Mucosa of descending colon (tissue), 3 donors: ENCODE results near the gene INSL6. TPM values are rescaled to one million over a fixed set of nuclear protein-coding genes. Genes with fewer than 3 reads are reported as not detected.
"Not testable (repeated sequence)": the region's sequence is repeated elsewhere in the genome, so short reads cannot be mapped to it uniquely, and the experiment has no call there.

Experiments used
- ATAC-seq: fragments of 200-7000 bp; cut with Tn5 transposase; one replicate; pipeline ENCODE4 v1.9.1; 2020; ENCODE audit warnings: mild to moderate bottlenecking, moderate library complexity
- DNase-seq, 3 donors: peaks; one replicate each; pipeline ENCODE4 v3.0.0-alpha.2; 2020
- H3K36me3 ChIP-seq: fragments of 200-600 bp; one replicate; pipeline ENCODE4 v1.8.0; 2021; ENCODE audit warnings: low read depth, mild to moderate bottlenecking
- H3K4me1 ChIP-seq: fragments of 200-600 bp; one replicate; pipeline ENCODE4 v1.8.0; 2021; ENCODE audit warnings: low read depth, mild to moderate bottlenecking
- H3K4me3 ChIP-seq: fragments of 200-600 bp; one replicate; pipeline ENCODE4 v1.8.0; 2021; ENCODE audit warnings: mild to moderate bottlenecking
- H3K9me3 ChIP-seq: fragments of 200-600 bp; one replicate; pipeline ENCODE4 v1.8.0; 2021; ENCODE audit warnings: mild to moderate bottlenecking
- intact Hi-C, 2 donors: fragments of 100-400 bp; cut with DNase I in 1 of 2; cut with micrococcal nuclease in 1 of 2; formaldehyde crosslinking; loops; one replicate each; pipeline versions ENCODE4 v1.11.0 to v1.11.1; 2022; cut with DNase I, micrococcal nuclease
- total RNA-seq, 3 donors: library from RNA; stranded (reverse); fragmentation: NEBNext Ultra II Directional in 2 of 3; extraction: Animal tissue kit (Norgen Biotek cat#: 25700) in 2 of 3; gene quantifications; one replicate each; pipeline versions ENCODE4 v1.2.1 to v1.2.4, GENCODE V29; 2021 to 2023
- TF ChIP-seq, protein P1 (sequence below): fragments of 200-600 bp; IDR thresholded peaks from one replicate; pipeline ENCODE4 v1.8.0; 2022; ENCODE audit warnings: antibody characterized with exemption, mild to moderate bottlenecking
- donor health status: DM: no; HTN: no; CAD: no; lungs with moderate emphysema.
- donor health status: DM: no; HTN: no; CAD: no.
- donor health status: DM: no; HTN: yes; CAD: no.

INSL6 gene
- total RNA-seq, 3 donors from 2014 or later, result not detected

DNA sequence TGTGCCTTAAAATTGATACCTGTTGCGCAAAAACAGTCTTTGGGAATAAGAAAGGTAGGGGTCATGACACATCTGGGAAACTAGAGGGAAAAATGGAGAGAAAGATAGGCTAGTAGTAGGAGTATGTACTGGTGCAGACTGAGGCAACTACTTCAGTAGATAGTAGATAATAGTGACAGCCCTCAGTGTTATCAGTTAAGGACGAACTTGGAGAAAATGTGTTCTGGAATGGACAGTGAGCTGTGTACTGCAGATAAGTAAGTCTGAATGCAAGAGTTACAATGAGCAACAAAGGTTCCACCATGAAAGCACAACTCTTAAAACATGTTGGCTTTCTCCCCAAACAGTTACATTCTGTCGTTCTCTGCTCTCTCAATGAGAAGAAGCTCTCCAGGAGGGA is 6.5 kb upstream of the INSL6 start:
- ATAC-seq, result no peak
- intact Hi-C loops, result no loop called here

DNA sequence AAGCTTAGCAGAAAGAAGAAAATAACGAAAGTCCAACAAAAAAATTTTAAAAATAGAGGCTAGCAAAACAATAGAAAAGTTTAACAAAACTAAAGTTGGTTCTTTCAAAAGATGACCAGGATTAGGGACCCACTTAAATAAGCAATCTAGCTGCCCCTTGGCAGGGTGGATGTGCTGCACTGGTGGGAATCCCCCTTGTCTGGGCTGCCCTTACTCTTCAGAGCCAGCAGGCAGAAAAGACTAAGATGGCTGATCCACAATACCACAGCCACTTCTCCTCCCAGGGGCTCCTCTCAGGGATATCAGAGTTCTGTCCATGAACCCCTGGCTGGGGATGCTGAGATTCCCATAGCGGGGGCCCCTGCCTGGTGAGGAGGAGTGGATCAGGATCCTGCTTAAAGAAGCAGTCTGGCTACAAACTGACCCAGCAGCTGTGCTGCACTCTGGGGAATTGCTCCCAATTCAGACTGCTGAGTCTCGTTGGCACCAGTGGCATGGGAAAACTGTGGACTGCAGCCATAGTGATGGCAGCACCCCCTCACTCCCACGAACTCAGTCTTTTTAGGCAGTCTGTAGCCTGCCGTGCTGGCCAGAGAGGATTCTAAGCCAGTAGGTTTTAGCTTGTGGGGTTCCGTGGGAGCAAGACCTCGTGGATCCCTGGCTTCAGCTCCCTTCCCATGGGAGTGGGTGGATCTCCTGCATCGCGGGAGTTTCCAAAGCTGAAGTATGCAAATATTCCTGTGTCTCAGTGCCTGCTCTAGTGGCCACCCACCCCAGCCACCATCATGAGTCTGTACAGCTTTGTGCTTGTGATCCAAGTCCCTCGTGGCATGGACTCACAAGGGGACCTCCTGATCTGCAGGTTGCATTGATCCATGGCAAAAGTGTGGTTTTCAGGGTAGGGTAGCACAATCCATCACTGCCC is 2.9 kb upstream of the INSL6 start:
- TF ChIP-seq, protein P1, sequence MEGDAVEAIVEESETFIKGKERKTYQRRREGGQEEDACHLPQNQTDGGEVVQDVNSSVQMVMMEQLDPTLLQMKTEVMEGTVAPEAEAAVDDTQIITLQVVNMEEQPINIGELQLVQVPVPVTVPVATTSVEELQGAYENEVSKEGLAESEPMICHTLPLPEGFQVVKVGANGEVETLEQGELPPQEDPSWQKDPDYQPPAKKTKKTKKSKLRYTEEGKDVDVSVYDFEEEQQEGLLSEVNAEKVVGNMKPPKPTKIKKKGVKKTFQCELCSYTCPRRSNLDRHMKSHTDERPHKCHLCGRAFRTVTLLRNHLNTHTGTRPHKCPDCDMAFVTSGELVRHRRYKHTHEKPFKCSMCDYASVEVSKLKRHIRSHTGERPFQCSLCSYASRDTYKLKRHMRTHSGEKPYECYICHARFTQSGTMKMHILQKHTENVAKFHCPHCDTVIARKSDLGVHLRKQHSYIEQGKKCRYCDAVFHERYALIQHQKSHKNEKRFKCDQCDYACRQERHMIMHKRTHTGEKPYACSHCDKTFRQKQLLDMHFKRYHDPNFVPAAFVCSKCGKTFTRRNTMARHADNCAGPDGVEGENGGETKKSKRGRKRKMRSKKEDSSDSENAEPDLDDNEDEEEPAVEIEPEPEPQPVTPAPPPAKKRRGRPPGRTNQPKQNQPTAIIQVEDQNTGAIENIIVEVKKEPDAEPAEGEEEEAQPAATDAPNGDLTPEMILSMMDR, result no peak
- H3K4me1 ChIP-seq, result no peaks in the 10 kb centered on the region
- no peak overlapping the region for H3K4me3 ChIP-seq
- no peak for ATAC-seq
- intact Hi-C loops, result loop anchor here in 1 of 2 donors (10.0 kb wide), 2 partner anchors 236 to 406 kb away; no protein-coding TSS in a partner anchor
- H3K9me3 ChIP-seq, result no peaks in the 10 kb centered on the region
- DNase-seq, result no peak
- no peaks in the 10 kb centered on the region for H3K36me3 ChIP-seq

More for the DNA sequence above, 6.5 kb upstream of the INSL6 start:
- no peaks in the 10 kb centered on the region for H3K36me3 ChIP-seq
- TF ChIP-seq, protein P1, result no peak
- no peak overlapping the region for H3K4me3 ChIP-seq
- H3K9me3 ChIP-seq, result no peaks in the 10 kb centered on the region
- no peak for DNase-seq
- H3K4me1 ChIP-seq, result no peaks in the 10 kb centered on the region

DNA sequence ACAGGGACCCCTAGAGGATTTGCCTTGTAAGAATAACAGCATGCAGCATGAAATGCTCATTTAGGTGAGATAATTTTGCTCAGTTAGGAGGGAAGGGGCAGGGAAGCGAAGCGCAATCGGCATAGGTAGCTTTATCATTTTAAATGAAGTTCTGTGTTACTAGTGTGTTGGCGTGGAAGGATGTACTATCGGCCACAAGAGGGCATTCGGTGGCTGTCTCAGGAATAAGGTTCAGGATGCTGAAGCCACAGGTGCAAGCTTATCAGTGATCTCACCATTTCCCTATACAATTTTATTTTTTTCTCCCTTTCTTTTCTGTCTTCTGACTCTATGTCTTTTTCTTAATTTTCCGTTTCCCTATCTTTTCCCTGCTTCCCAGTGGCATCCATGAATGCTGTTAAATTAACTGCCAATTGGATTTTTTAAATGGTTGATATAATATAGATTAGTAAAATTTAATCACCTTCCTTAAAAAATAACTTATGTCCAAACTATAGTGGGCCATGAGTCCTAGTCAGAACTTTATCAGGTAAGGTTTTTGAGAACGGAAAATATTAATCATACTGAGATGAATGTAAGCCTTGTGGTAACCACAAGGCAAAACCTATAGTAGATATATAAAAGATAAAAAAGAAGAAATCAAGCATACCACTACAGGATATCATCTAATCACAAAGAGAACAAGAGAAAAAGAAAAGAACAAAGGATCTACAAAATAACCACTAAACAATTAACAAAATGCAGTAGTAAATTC is 1.2 kb upstream of the INSL6 start:
- ATAC-seq, result peak; percentile 88
- intact Hi-C loops, result loop anchor here in 1 of 2 donors (10.0 kb wide), 2 partner anchors 238 to 408 kb away; no protein-coding TSS in a partner anchor
- TF ChIP-seq, protein P1, result peak; percentile 48

DNA sequence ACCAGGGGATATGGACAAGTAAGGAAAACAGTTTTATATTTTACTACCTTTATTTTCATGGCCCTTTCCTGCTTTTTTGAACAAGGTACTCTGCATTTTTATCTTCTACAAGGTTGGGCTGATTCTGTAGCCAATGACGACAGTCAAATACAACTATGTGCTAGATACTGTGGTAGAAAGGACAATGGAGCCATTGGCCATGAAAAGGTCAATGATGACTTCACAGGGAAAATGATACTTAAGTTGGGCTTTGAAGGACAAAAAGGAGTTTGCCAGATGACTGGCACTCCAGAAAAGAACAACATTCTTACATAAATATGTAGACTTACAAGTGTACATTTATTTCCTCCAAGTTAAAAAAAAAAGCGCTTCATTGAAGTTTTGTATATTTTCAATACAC is 663 bp downstream of the INSL6 start:
- Histone ChIP-seq H3K4me3 (no peak overlapping the region), H3K36me3 (no peaks in the 10 kb centered on the region), H3K4me1 (no peaks in the 10 kb centered on the region), H3K9me3 (no peaks in the 10 kb centered on the region)
- no peak for ATAC-seq
- DNase-seq, result no peak
- intact Hi-C loops, result loop anchor here in 1 of 2 donors (10.0 kb wide), 2 partner anchors 240 to 410 kb away; no protein-coding TSS in a partner anchor
- TF ChIP-seq, protein P1, result no peak

More for the DNA sequence above, 1.2 kb upstream of the INSL6 start:
- no peaks in the 10 kb centered on the region for H3K9me3 ChIP-seq
- H3K4me3 ChIP-seq, result no peak overlapping the region
- H3K36me3 ChIP-seq, result no peaks in the 10 kb centered on the region
- no peaks in the 10 kb centered on the region for H3K4me1 ChIP-seq
- peak in 2 of 3 donors; percentile 39 to 75 for DNase-seq

DNA sequence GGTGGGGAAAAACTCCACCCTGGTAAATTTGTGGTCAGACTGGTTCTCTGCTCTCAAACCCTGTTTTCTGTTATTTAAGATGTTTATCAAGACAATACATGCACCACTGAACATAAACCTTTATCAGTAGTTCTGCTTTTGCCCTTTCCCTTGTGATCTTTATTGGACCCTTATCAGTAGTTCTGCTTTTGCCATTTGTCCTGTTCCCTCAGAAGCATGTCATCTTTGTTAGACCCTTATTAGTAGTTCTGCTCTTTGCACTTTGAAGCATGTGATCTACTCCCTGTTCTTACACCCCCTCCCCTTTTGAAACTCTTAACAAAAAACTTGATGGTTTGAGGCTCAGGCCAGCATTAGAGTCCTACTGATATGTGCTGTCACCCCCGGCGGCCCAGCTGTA is 4.8 kb downstream of the INSL6 start:
- not testable (repeated sequence) for ATAC-seq, H3K9me3 ChIP-seq, DNase-seq, H3K4me3 ChIP-seq, H3K36me3 ChIP-seq, H3K4me1 ChIP-seq
- intact Hi-C loops, result loop anchor here in 1 of 2 donors (10.0 kb wide), 2 partner anchors 244 to 414 kb away; no protein-coding TSS in a partner anchor
